K562 (cell line): Measurements from ENCODE around the gene RASSF3. TPM values are rescaled to one million over a fixed set of nuclear protein-coding genes. Genes with fewer than 3 reads are reported as not detected.
A peak's percentile ranks its signal among the peaks of the same experiment; 100 is the strongest.

Experiments
- BRF1 ChIP-seq: IDR thresholded peaks from 3 replicates; pipeline ENCODE4 v1.6.1; 2011; ENCODE audit warnings: borderline replicate concordance, mild to moderate bottlenecking; ENCODE audit not compliant: insufficient read length; ENCODE audit errors: extremely low read depth
- CBFA2T3 ChIP-seq: fragments of 450-650 bp; IDR thresholded peaks from 2 replicates; pipeline ENCODE4 v1.6.1; 2017
- DLX4 ChIP-seq: fragments of 250-450 bp; sonication (Bioruptor Pico); IDR thresholded peaks from 2 replicates; pipeline ENCODE4 v1.6.1; 2021; ENCODE audit warnings: mild to moderate bottlenecking
- DPF2 ChIP-seq: fragments of 450-650 bp; IDR thresholded peaks from 2 replicates; pipeline ENCODE4 v1.6.1; 2016
- E2F6 ChIP-seq, 2 experiments: IDR thresholded peaks; 2 replicates each; pipeline ENCODE4 v1.6.1; 2011; ENCODE audit warnings: borderline replicate concordance in 1 of 2, control low read depth in 1 of 2, low read depth in 1 of 2, low read length in 1 of 2, mild to moderate bottlenecking in 1 of 2, mixed read lengths in 1 of 2, moderate library complexity in 1 of 2; ENCODE audit not compliant: insufficient read depth in 1 of 2, insufficient read length in 1 of 2, poor library complexity in 1 of 2, severe bottlenecking in 1 of 2; ENCODE audit errors: extremely low read depth in 1 of 2
- ESRRA ChIP-seq: fragments of 450-650 bp; IDR thresholded peaks from 2 replicates; pipeline ENCODE4 v1.6.1; 2014; ENCODE audit warnings: low read depth, mild to moderate bottlenecking, moderate library complexity, borderline replicate concordance
- EWSR1 ChIP-seq: fragments of 450-650 bp; IDR thresholded peaks from 2 replicates; pipeline ENCODE4 v1.6.1; 2018; ENCODE audit warnings: borderline replicate concordance, mild to moderate bottlenecking, low read depth, moderate library complexity; ENCODE audit not compliant: partially characterized antibody
- FOXA3 ChIP-seq, 2 experiments: fragments of 450-650 bp in 1 of 2; sonication (generic) in 1 of 2; formaldehyde crosslinking; IDR thresholded peaks in 1 of 2; conservative IDR thresholded peaks in 1 of 2; 2 replicates each; pipeline versions ENCODE4 v1.4.0 to v1.8.0; 2020 to 2022; ENCODE audit warnings: mild to moderate bottlenecking in 2 of 2, missing genetic modification reagents in 1 of 2
- FOXM1 ChIP-seq, 2 experiments: fragments of 450-650 bp in 1 of 2; sonication (generic) in 1 of 2; formaldehyde crosslinking in 1 of 2; IDR thresholded peaks; 2 replicates each; pipeline versions ENCODE4 v1.6.1 to v1.9.0; 2017 to 2022; ENCODE audit warnings: low read depth in 2 of 2, mild to moderate bottlenecking in 2 of 2, missing genetic modification reagents in 1 of 2, moderate library complexity in 1 of 2
- HMGXB4 ChIP-seq: sonication (generic); formaldehyde crosslinking; IDR thresholded peaks from 2 replicates; pipeline ENCODE4 v1.8.1; 2023; ENCODE audit warnings: mild to moderate bottlenecking, missing genetic modification reagents
- NBN ChIP-seq: fragments of 450-650 bp; IDR thresholded peaks from 2 replicates; pipeline ENCODE4 v1.6.1; 2016; ENCODE audit warnings: low read depth, mild to moderate bottlenecking
- NR2C1 ChIP-seq, 2 experiments: fragments of 450-650 bp; IDR thresholded peaks; 2 replicates each; pipeline ENCODE4 v1.6.1; 2017; ENCODE audit warnings: mild to moderate bottlenecking in 2 of 2, antibody characterized with exemption in 1 of 2, inconsistent platforms in 1 of 2, missing compliant biosample characterization in 1 of 2, missing genetic modification characterization in 1 of 2
- SP1 ChIP-seq: sonication (generic); formaldehyde crosslinking; IDR thresholded peaks from 2 replicates; pipeline ENCODE4 v1.8.1; 2022; ENCODE audit warnings: mild to moderate bottlenecking, missing genetic modification reagents
- TBL1XR1 ChIP-seq, 2 experiments: IDR thresholded peaks; 2 replicates each; pipeline ENCODE4 v1.6.1; 2012; ENCODE audit warnings: improper control_type of control experiment in 2 of 2, low read length in 2 of 2, mild to moderate bottlenecking in 1 of 2
- TGIF2 ChIP-seq: sonication (generic); formaldehyde crosslinking; IDR thresholded peaks from 2 replicates; pipeline ENCODE4 v1.8.1; 2022; ENCODE audit warnings: mild to moderate bottlenecking, missing genetic modification reagents, moderate library complexity
- THRA ChIP-seq: fragments of 450-650 bp; IDR thresholded peaks from 2 replicates; pipeline ENCODE4 v1.6.1; 2017; ENCODE audit warnings: mild to moderate bottlenecking, moderate library complexity
- TRIM24 ChIP-seq, 2 experiments: fragments of 450-650 bp; IDR thresholded peaks; 2 replicates each; pipeline ENCODE4 v1.6.1; 2016
- ZC3H4 ChIP-seq: sonication (generic); formaldehyde crosslinking; IDR thresholded peaks from 2 replicates; pipeline ENCODE4 v1.9.0; 2021; ENCODE audit warnings: missing genetic modification reagents, borderline replicate concordance
- ZNF23 ChIP-seq: fragments of 250-450 bp; sonication (Bioruptor Pico); IDR thresholded peaks from 2 replicates; pipeline ENCODE4 v1.4.0; 2020; ENCODE audit warnings: mild to moderate bottlenecking
- ZNF253 ChIP-seq: fragments of 250-450 bp; sonication (Bioruptor Pico); conservative IDR thresholded peaks from 2 replicates; pipeline ENCODE4 v1.6.1; 2021; ENCODE audit warnings: mild to moderate bottlenecking
- ZNF274 ChIP-seq: IDR thresholded peaks from 2 replicates; pipeline ENCODE4 v1.6.1; 2011; ENCODE audit warnings: low read depth, mild to moderate bottlenecking, low read length, moderate library complexity, borderline replicate concordance
- ZNF766 ChIP-seq: fragments of 200-800 bp; sonication (Bioruptor generic); conservative IDR thresholded peaks from 2 replicates; pipeline ENCODE4 v1.6.1; 2016; ENCODE audit warnings: missing genetic modification characterization, missing compliant biosample characterization
- polyA plus RNA-seq, 8 experiments: library from polyadenylated mRNA; depleted of rRNA in 4 of 8; stranded (reverse) in 5 of 8; unstranded in 3 of 8; fragments of >200 nt; fragmentation: Nextera tagmentation in 2 of 8; fragmentation: Illumina TruSeq in 1 of 8; extraction: Ambion mirVana in 2 of 8; extraction: Trizol in 1 of 8; gene quantifications; 2 replicates each; pipeline versions ENCODE4 v1.2.1 to v1.2.3, GENCODE V29; 2011 to 2014; ENCODE audit warnings: inconsistent platforms in 1 of 8, missing spikeins in 1 of 8
- total RNA-seq, 7 experiments: library from RNA; depleted of rRNA in 6 of 7; stranded (reverse); fragments of >200 nt in 6 of 7; fragmentation: Illumina TruSeq in 2 of 7; extraction: Trizol in 2 of 7; gene quantifications; 2 replicates each; pipeline versions ENCODE4 v1.2.1 to v1.2.3, GENCODE V29; 2011 to 2021; ENCODE audit warnings: low replicate concordance in 1 of 7

Gene RASSF3
- total and polyA plus RNA-seq, 9 of the 15 experiments (the other 6 are each of a cell fraction or from before 2014, with no cell fraction given) = 3.7 to 39.2 (median 20.2) TPM

GRCh38 chr12:64618953-64619590 lies 8.8 kb downstream of the RASSF3 start (continued):
- TF ChIP-seq ZNF23 (CRISPR knock-in tag) = no peak
- TF ChIP-seq TGIF2 (CRISPR knock-in tag) = no peak
- no peak for TF ChIP-seq ZC3H4 (CRISPR knock-in tag)
- TF ChIP-seq HMGXB4 (CRISPR knock-in tag) = no peak
- no peak for TF ChIP-seq BRF1
- TF ChIP-seq FOXA3 (CRISPR knock-in tag; conservative IDR thresholded peaks at IDR 0.05 in 1 of 2, IDR thresholded peaks at IDR 0.05 in 1 of 2) = peak; percentile 66 to 69; a peak in 3 of 4 replicates
- TF ChIP-seq EWSR1 = no peak
- TF ChIP-seq NR2C1 (IDR thresholded peaks at IDR 0.05) = no peak
- TF ChIP-seq NR2C1 (tag; IDR thresholded peaks at IDR 0.05) = no peak
- TF ChIP-seq CBFA2T3 = peak; percentile 74
- no peak for TF ChIP-seq SP1 (CRISPR knock-in tag)
- TF ChIP-seq NBN = no peak
- peak; percentile 91 for TF ChIP-seq DPF2
- TF ChIP-seq DLX4 (CRISPR knock-in tag) = no peak
- TF ChIP-seq ESRRA = peak; percentile 29; the same call in 1 of the 2 replicates
- TF ChIP-seq E2F6 (IDR thresholded peaks at IDR 0.05; ENCODE audit: borderline replicate concordance in 1 of 2, extremely low read depth in 1 of 2, insufficient read depth in 1 of 2, insufficient read length in 1 of 2, low read depth in 1 of 2, low read length in 1 of 2, poor library complexity in 1 of 2, severe bottlenecking in 1 of 2) = no peak
- TF ChIP-seq FOXM1 (IDR thresholded peaks at IDR 0.05; ENCODE audit: low read depth) = peak; percentile 63
- no peak for TF ChIP-seq FOXM1 (CRISPR knock-in tag; IDR thresholded peaks at IDR 0.05; ENCODE audit: low read depth)
- TF ChIP-seq ZNF766 = 0 out of 2 replicates have a peak, but pooled peaks have one; percentile 53
- TF ChIP-seq TRIM24 (IDR thresholded peaks at IDR 0.05) = peak; percentile 72 to 74
- no peak for TF ChIP-seq ZNF274
- TF ChIP-seq THRA = no peak
- peak in 1 of 2 experiments; percentile 33; a peak in 1 of 4 replicates for TF ChIP-seq TBL1XR1 (IDR thresholded peaks at IDR 0.05; ENCODE audit: low read length in 2 of 2)
- no peak for TF ChIP-seq ZNF253 (CRISPR knock-in tag)
